GM18508 (cell line): ENCODE measurements around the gene IDH2.
"Not testable (repeated sequence)": the region's sequence is repeated elsewhere in the genome, so short reads cannot be mapped to it uniquely, and the experiment has no call there.

Experiments
- ATAC-seq: cut with Tn5 transposase; IDR thresholded peaks from one replicate; pipeline ENCODE4 v1.9.1; 2021; ENCODE audit warnings: moderate number of reproducible peaks; ENCODE audit not compliant: insufficient read depth, unreplicated experiment

The IDH2 gene

DNA sequence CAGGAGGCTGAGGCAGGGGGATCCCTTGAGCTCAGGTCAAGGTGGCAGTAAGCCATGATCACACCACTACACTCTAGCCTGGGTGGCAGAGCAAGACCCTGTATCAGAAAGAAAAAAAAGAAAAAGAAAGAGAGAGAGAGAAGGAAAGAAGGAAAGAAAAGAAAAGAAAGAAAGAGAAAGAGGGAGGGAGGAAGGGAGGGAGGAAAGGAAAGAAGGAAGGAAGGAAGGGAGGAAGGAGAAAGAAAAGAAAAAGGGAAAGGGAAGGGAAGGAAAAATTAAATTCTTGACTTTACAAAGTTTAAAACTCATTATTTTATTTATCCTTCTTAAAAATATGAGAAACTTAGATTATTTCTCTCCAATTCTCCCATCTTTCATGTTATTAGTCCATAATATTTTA is 17.1 kb upstream of the IDH2 start:
- ATAC-seq = no peak

GRCh38 chr15:90115783-90116182 is 13.5 kb upstream of the IDH2 start:
- ATAC-seq = no peak

DNA sequence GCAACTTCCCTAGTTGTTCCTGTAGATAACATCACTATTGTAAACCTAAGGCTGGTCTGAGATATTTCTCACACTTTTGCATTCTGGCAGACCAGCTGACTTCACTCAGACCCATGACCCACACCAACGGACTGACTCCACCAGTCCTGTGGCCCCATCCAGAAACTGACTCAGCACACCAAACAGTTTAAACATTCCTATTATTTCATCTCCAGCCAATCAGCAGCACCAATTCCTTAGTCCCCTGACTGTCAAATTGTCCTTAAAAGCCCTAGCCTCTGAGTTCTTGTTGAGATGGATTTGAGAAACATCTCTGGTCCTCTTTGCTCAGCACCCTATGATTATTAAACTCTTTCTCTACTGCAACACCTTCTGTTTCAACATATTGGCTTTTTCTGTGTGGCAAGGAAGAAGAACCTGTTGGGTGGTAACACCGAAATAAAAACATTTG is 12.2 kb upstream of the IDH2 start:
- ATAC-seq = no peak

- no peak for ATAC-seq
These were observed 10.9 kb upstream of the IDH2 start for GRCh38 chr15:90113166-90113565.

DNA sequence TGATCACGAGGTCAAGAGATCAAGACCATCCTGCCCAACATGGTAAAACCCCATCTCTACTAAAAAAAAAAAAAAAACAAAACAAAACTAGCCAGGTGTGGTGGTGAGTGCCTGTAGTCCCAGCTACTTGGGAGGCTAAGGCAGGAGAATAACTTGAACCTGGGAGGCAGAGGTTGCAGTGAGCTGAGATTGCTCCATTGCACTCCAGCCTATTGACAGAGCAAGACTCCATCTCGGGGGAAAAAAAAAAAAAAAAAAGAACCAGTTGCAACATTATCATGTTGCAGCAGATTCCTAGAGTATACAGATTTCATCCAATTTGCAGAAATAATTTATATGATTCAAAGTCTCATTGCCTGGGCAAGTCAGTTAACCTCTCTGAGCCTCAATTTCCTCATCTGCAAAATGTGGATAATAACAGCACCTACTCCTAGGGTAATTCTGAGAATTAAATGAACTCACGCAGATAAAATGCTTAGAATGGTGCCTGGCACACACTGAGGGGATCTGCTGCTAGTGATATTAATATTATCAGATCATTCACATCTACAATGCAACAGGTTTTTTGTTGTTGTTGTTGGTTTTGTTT is 7.0 kb upstream of the IDH2 start:
- ATAC-seq = not testable (repeated sequence)

GRCh38 chr15:90108038-90108437 is 5.8 kb upstream of the IDH2 start:
- not testable (repeated sequence) for ATAC-seq

- no peak for ATAC-seq
These were observed 4.4 kb upstream of the IDH2 start for GRCh38 chr15:90106522-90107117.

DNA sequence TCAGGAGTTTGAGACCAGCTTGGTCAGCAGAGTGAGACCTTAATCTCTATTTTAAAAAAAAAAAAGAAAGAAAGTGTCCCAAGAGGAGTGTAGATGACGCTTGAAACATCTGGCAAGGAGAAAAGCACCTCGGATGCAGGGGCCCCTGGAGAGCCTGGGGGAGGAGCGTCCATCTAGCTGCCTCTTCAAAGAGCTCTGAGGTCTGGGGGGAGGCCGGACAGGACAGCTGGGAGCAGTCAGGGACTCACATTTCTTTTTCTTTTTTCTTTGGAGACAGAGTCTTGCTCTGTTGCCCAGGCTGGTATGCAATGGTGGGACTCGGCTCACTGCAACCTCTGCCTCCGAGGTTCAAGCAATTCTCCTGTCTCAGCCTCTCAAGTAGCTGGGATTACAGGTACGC is 3.3 kb upstream of the IDH2 start:
- no peak for ATAC-seq

- ATAC-seq = no peak
These were observed 2.3 kb upstream of the IDH2 start for GRCh38 chr15:90104551-90104950.

GRCh38 chr15:90103701-90104329 is 1.5 kb upstream of the IDH2 start:
- ATAC-seq = no peak

DNA sequence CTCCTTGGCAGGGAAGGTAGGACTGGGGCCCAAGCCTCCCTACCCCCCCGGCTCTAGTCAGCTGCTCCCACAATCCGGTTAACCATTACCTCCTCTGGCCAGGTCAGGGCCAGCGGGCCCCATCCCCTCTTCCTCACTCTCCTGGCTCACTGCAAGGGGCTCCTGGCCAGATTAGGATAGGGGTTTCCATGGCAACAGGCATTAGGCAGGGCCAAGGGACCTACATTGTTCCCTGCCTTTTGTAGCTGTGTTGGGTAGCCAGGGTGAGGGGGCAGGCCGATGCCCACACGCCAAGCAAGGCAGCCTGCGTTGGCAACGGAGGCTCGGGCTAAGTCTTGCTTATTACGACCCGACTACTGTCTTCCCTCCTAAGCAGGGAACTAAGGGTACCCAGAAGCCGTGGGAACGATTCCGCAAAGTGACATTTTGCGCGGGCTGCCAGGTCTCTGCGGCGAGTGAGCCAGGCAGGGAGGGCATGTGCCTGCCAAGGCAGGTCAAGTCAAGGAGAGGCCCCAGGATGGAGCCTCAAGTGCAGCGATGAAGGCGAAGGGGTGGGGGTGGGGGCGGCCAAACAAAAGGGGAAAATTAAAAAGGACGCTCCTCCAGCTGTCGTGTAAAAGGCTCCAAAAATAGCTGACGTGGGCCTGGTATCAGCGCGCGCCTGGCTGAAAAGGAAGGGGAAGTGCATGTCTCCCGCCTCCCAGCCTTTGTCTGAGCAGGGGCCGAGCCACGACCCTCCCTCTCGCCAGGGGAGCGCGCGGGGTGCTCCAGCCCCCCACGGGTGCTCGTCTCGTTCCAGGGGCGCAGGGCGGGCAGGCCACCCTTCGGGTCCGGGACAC is 919 bp downstream of the IDH2 start:
- no peak for ATAC-seq

GRCh38 chr15:90099868-90100831 is 2.1 kb downstream of the IDH2 start:
- no peak for ATAC-seq

DNA sequence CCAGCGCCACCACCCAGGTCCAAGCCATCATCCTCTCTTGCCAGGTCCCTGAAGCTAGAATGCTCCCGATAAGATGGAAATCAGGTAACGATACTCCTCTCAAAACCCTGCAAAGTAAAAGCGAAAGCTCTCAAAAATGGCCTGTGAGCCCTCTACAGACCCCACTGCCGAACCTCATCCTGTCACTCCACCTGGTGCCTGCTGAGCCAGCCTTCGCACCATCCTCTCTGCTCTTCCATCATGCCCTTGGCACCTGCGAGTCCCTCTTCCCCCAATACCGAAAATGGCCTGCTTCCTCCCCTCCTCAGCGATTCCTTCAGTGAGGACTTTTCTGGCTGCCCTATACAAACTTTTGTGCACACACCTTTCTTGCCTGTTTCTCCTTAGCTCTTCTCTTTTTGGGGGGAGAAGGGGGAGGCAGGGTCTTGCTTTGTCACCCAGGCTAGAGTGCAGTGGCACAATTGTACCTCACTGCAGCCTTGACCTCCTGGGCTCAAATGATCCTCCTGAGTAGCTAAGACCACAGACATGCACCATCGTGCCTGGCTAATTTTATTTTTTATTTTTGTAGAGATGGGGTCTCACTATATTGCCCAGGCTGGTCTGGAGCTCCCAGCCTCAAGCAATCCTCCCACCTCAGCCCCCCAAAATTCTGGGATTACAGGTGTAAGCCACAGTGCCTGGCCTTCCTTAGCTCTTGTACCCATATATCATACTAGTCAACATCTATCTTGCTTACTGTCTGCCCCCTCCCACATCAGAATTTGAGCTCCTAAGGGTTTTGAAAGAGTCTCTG is 3.0 kb downstream of the IDH2 start:
- no peak for ATAC-seq

- ATAC-seq = peak; percentile 42
These were observed 4.8 kb downstream of the IDH2 start for GRCh38 chr15:90097475-90097874.

GRCh38 chr15:90095521-90095959 is 6.7 kb downstream of the IDH2 start:
- ATAC-seq = no peak

DNA sequence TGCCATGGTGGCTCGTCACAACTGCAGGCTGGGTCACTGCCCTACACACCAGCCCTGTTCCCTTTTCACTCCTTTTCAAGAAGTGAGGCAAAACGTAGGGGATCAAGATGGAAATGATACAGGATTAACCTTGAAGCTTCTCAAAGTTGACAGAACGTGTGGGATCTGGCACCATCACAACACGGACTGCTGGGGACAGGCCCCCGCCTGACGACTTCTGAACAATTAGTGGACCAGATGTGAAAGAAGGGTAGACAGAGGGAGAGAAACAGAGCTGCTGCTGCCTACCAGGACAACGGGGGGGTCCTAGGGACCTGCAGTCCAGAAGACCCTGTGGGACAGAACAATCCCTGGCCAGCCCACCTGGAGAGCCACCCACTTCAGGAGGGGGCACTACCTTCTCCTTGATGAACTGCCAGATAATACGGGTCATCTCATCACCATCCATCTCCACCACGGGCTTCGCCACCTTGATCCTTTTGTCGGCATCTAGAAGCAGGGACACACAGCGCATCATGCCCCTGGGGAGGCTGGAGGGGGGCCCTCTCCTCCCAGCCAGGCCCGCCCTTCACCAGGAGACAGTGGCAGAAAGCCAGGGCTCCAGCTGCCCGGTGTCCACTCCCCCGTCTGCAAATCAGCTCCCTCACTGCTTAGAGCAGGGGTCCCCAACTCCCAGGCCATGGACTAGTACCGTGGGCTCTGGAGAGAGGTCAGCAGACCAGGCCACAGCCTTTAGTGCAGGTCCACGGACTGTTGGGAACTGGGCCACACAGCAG is 10.9 kb downstream of the IDH2 start:
- no peak for ATAC-seq

DNA sequence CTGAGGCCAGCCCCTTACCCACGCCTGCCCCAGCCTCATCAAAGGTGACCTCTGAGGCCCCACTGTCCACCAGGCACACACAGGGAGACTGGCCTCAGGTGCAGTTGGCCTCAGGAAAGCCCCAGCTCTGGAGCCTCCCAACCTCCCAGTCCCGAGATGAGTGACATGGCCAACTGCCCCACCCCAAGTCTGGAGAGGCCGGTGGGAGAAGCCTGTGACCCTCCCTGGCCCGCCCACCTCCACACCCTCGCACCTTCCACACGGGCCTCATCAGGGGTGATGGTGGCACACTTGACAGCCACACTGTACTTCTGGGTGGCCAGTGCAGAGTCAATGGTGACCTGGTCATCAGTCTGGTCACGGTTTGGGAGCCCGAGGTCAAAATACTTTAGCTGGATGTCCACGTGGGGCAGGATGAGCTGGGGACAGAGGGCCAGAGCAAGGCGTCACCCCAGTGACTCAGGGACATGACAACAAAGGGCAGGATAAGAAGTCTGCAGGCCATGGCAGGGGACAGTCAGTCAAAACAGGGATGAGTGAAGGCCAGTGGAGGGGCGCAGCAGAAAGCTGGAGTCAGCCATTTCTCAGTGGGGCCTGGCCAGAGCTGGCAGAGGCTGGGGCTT is 11.9 kb downstream of the IDH2 start:
- ATAC-seq = no peak
